GM10266 (cell line): Measurements from ENCODE around the gene SFT2D1.

Experiments used
- DNase-seq: peaks from one replicate; pipeline ENCODE4 v3.0.0; 2012; ENCODE audit errors: extremely low spot score
- CTCF ChIP-seq: IDR thresholded peaks from 2 replicates; pipeline ENCODE4 v1.5.1; 2012; ENCODE audit warnings: mild to moderate bottlenecking, low read depth; ENCODE audit not compliant: control insufficient read depth, insufficient read depth; ENCODE audit errors: missing control alignments

SFT2D1 gene

GRCh38 chr6:166305562-166306117 is 36.7 kb downstream of the SFT2D1 start:
- no peak for TF ChIP-seq CTCF
- DNase-seq: no peak

GRCh38 chr6:166304106-166304505 is 38.2 kb downstream of the SFT2D1 start:
- TF ChIP-seq CTCF: no peak
- no peak for DNase-seq

- no peak for DNase-seq
- TF ChIP-seq CTCF: no peak
Observed at GRCh38 chr6:166301611-166302529, 40.5 kb downstream of the SFT2D1 start.

GRCh38 chr6:166300357-166300987 is 41.9 kb downstream of the SFT2D1 start:
- no peak for TF ChIP-seq CTCF
- no peak for DNase-seq

- DNase-seq: no peak
- no peak for TF ChIP-seq CTCF
Observed at GRCh38 chr6:166297606-166298005, 44.7 kb downstream of the SFT2D1 start.

- TF ChIP-seq CTCF: no peak
- DNase-seq: no peak
Observed at GRCh38 chr6:166296035-166296883, 46.1 kb downstream of the SFT2D1 start.
